Measurements from ENCODE around the gene MAN2B1.

DNA sequence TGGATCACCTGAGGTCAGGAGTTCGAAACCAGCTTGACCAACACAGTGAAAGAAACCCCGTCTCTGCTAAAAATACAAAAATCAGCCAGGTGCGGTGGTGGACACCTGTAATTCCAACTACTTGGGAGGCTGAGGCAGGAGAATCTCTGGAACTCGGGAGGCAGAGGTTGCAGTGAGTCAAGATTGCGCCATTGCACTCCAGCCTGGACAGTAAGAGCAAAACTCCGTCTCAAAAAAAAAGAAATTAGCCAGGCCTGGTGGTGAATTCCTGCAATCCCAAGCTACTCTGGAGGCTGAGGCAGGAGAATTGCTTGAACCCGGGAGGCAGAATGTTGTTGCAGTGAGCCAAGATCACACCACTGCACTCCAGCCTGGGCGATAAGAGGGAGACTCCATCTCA is 42.1 kb upstream of the MAN2B1 start:
- TF ChIP-seq POLR2A (IDR thresholded peaks at IDR 0.05): no peak
- TF ChIP-seq, protein P1, sequence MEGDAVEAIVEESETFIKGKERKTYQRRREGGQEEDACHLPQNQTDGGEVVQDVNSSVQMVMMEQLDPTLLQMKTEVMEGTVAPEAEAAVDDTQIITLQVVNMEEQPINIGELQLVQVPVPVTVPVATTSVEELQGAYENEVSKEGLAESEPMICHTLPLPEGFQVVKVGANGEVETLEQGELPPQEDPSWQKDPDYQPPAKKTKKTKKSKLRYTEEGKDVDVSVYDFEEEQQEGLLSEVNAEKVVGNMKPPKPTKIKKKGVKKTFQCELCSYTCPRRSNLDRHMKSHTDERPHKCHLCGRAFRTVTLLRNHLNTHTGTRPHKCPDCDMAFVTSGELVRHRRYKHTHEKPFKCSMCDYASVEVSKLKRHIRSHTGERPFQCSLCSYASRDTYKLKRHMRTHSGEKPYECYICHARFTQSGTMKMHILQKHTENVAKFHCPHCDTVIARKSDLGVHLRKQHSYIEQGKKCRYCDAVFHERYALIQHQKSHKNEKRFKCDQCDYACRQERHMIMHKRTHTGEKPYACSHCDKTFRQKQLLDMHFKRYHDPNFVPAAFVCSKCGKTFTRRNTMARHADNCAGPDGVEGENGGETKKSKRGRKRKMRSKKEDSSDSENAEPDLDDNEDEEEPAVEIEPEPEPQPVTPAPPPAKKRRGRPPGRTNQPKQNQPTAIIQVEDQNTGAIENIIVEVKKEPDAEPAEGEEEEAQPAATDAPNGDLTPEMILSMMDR (IDR thresholded peaks at IDR 0.05): no peak
